Stimulated activated CD4-positive, alpha-beta T cell treated with anti-CD3 and anti-CD28 coated beads, Interleukin-4, amount 100 ng/mL, for 1 hour (primary cell): ENCODE data around the gene OR10T2.
"Not testable (repeated sequence)": the region's sequence is repeated elsewhere in the genome, so short reads cannot be mapped to it uniquely, and the experiment has no call there.

Source experiments
- DNase-seq: peaks from one replicate; pipeline ENCODE4 v3.0.0-alpha.2; 2020

OR10T2 gene

DNA sequence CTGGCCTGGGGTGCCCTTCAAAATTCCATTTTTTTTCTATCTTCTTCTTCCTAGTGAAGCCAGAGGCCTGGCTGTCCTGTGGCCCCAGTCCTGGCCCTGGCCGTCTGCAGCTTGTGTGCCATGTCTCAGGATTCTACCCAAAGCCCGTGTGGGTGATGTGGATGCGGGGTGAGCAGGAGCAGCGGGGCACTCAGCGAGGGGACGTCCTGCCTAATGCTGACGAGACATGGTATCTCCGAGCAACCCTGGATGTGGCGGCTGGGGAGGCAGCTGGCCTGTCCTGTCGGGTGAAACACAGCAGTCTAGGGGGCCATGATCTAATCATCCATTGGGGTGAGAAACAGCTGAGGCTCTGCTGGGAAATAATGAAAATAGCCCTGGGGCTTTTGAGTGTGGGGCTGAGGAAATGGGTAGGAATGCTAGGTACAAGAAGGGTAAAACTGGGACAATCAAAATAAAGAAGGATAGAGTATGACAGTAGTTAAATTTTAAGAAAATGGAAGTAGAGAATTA lies 43.4 kb downstream of the OR10T2 start:
- DNase-seq, result no peak

DNA sequence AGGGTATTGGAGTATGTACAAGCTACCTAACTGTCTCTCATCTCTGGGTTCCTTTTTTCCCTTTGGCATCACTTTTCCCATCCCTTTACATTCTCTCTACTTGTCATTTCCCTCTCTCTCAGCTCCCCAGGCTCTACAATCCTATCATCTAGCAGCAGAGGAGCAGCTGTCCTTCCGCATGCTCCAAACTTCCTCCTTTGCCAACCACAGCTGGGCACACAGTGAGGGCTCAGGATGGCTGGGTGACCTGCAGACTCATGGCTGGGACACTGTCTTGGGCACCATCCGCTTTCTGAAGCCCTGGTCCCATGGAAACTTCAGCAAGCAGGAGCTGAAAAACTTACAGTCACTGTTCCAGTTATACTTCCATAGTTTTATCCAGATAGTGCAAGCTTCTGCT lies 45.0 kb downstream of the OR10T2 start:
- no peak for DNase-seq

DNA sequence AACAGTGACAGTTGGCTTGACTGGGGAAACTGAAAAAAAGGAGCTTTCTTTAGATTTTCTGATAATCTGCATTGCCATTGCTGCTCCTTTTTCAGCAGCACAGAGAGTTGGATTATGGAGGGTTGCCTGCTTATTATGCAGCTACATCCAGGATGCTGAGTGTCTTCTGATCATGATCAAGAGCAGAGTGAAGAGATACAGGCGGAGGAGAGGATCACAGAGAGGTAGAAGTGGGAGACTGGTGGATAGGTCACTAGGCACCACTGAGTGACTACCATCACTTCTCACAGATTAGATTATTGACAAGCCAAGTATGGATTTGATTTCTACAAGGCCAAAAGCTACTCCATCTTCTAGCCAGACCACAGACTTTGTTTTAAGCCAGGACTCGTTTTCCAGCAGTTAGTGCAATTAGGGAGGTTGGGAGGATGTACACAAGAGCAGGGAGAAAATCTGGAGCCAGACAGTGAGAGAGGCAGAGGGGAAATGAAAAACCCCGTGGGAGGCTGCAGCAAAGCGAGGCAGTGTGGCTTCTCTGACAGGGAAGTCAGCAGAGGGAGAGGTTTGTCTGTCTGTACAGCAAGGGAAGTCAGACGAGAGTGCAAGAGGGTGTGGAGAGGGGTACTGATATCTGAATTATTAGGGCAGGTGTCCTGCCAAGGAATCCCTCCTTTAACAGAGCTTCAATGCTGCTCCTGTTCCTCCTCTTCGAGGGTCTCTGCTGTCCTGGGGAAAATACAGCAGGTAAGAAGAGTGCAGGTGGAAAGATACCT lies 45.8 kb downstream of the OR10T2 start, which contains the start of gene CD1E:
CD1E (plus strand) TSS at position 592 of the 773 bp plus-strand sequence; CDS start at position 687, 95 bp downstream.
- no peak for DNase-seq

DNA sequence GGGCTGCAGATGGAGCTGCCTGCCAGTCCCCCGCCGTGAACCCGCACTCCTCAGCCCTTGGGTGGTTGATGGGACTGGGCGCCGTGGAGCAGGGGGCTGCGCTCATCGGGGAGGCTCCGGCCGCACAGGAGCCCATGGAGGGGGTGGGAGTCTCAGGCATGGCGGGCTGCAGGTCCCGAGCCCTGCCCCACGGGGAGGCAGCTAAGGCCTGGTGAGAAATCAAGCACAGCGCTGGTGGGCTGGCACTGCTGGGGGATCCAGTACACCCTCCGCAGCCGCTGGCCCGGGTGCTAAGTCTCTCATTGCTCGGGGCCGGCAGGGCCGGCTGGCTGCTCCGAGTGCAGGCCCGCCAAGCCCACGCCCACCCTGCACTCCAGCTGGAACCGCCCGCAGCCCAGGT lies 50.3 kb downstream of the OR10T2 start:
- not testable (repeated sequence) for DNase-seq
